Stimulated activated naive CD8-positive, alpha-beta T cell treated with anti-CD3 and anti-CD28 coated beads, Interleukin-15, Interleukin-2, amounts not matched to agents 100 ng/mL and 50 ng/mL, for 24 hours (primary cell): ENCODE data around the gene CKS2.

Experiments
- H3K27ac Mint-ChIP-seq: one replicate; pipeline ENCODE4 v1.8.0; 2021; ENCODE audit warnings: mild to moderate bottlenecking, mixed read lengths
- H3K27me3 Mint-ChIP-seq: one replicate; pipeline ENCODE4 v1.8.0; 2021; ENCODE audit warnings: mixed read lengths
- H3K36me3 Mint-ChIP-seq: one replicate; pipeline ENCODE4 v1.8.0; 2021; ENCODE audit warnings: low read depth, mixed read lengths
- H3K4me1 Mint-ChIP-seq: one replicate; pipeline ENCODE4 v1.8.0; 2021; ENCODE audit warnings: low read depth, mixed read lengths
- H3K4me3 Mint-ChIP-seq: one replicate; pipeline ENCODE4 v1.8.0; 2021; ENCODE audit warnings: mild to moderate bottlenecking, mixed read lengths
- H3K9me3 Mint-ChIP-seq: one replicate; pipeline ENCODE4 v1.8.0; 2021; ENCODE audit warnings: mixed read lengths

The CKS2 gene

GRCh38 chr9:89361816-89362646 is 51.0 kb downstream of the CKS2 start:
- Mint-ChIP-seq H3K27me3 (no peaks in the 10 kb centered on the region), H3K27ac (no peak overlapping the region), H3K4me3 (no peak overlapping the region), H3K4me1 (peaks cover 10% of the 10 kb centered on the region), H3K36me3 (peaks cover 40% of the 10 kb centered on the region), H3K9me3 (no peaks in the 10 kb centered on the region)

GRCh38 chr9:89362647-89363310 is 51.8 kb downstream of the CKS2 start:
- H3K4me3 Mint-ChIP-seq, result no peak overlapping the region
- H3K9me3 Mint-ChIP-seq, result no peaks in the 10 kb centered on the region
- H3K36me3 Mint-ChIP-seq, result peaks cover 35% of the 10 kb centered on the region
- no peaks in the 10 kb centered on the region for H3K27me3 Mint-ChIP-seq
- no peak overlapping the region for H3K27ac Mint-ChIP-seq
- peaks cover 10% of the 10 kb centered on the region for H3K4me1 Mint-ChIP-seq

- Mint-ChIP-seq H3K27ac (no peak overlapping the region), H3K4me3 (no peak overlapping the region), H3K4me1 (peaks cover 15% of the 10 kb centered on the region), H3K27me3 (no peaks in the 10 kb centered on the region), H3K36me3 (peaks cover 35% of the 10 kb centered on the region), H3K9me3 (no peaks in the 10 kb centered on the region)
Observed at GRCh38 chr9:89363311-89363670, 52.3 kb downstream of the CKS2 start.

- Mint-ChIP-seq H3K36me3 (peaks cover 27% of the 10 kb centered on the region), H3K27ac (no peak overlapping the region), H3K9me3 (no peaks in the 10 kb centered on the region), H3K4me3 (no peak overlapping the region), H3K4me1 (peaks cover 19% of the 10 kb centered on the region), H3K27me3 (no peaks in the 10 kb centered on the region)
Observed at GRCh38 chr9:89363921-89364665, 53.1 kb downstream of the CKS2 start.

- no peak overlapping the region for H3K27ac Mint-ChIP-seq
- H3K9me3 Mint-ChIP-seq, result no peaks in the 10 kb centered on the region
- H3K36me3 Mint-ChIP-seq, result peaks cover 19% of the 10 kb centered on the region
Observed at GRCh38 chr9:89364666-89365531, 53.9 kb downstream of the CKS2 start.

GRCh38 chr9:89365532-89365912 is 54.5 kb downstream of the CKS2 start:
- peaks cover 13% of the 10 kb centered on the region for H3K36me3 Mint-ChIP-seq
- H3K27ac Mint-ChIP-seq, result no peak overlapping the region
- no peak overlapping the region for H3K4me3 Mint-ChIP-seq

More at GRCh38 chr9:89364666-89365531, 53.9 kb downstream of the CKS2 start:
- Mint-ChIP-seq H3K27me3 (no peaks in the 10 kb centered on the region), H3K4me3 (no peak overlapping the region), H3K4me1 (peaks cover 19% of the 10 kb centered on the region)

More at GRCh38 chr9:89365532-89365912, 54.5 kb downstream of the CKS2 start:
- H3K9me3 Mint-ChIP-seq, result no peaks in the 10 kb centered on the region
- peaks cover 19% of the 10 kb centered on the region for H3K4me1 Mint-ChIP-seq
- no peaks in the 10 kb centered on the region for H3K27me3 Mint-ChIP-seq
